Stimulated activated CD4-positive, alpha-beta T cell treated with anti-CD3 and anti-CD28 coated beads, Interleukin-1b, Interleukin-23, amount 100 ng/mL, for 24 hours (primary cell): Measurements from ENCODE around the gene APOBEC3G.
"Not testable (repeated sequence)": the region's sequence is repeated elsewhere in the genome, so short reads cannot be mapped to it uniquely, and the experiment has no call there.

Experiments
- DNase-seq, 4 experiments: peaks; one replicate each; pipeline ENCODE4 v3.0.0-alpha.2; 2020; ENCODE audit warnings: low read depth in 4 of 4, low spot score in 1 of 4

The APOBEC3G gene

DNA sequence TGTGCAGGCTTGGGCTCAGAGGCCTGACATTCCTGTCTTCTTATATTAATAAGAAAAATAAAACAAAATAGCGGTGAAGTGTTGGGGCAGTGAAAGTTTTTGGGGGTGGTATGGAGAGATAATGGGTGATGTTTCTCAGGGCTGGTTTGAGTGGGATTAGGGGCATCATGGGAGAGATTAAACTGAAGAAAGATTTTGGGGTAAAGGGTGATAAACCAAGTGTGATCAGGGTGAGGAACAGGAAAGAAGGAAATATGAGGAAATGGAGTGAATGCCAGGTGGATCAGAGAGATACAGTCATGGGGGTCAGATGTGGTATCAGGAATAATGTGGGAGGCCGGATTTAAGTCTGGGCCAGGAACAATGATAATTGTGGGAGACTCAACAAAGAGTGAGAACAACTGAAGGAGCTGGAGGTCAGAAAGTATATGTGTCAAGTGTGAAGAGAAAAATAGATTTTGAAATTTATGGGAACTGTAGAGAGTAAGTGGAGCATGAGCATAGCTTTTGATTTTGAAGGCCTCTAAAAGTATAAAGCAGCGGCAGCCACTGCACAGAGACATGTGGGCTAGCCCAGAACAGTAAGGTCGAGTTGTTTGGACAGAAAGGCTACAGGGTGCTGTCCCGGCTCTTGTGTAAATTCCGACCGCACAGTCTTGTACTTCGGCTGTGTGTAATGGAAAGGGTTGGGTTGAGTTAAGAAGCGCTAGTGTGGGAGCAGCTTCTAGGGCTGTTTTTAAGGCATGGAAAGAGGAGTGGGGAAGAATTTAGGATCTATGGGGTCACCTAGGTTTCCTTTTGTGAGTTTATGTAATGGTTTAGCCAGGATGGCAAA lies 10.4 kb upstream of the APOBEC3G start:
- DNase-seq = not testable (repeated sequence)

GRCh38 chr22:39068033-39068785 lies 8.9 kb upstream of the APOBEC3G start:
- DNase-seq = no peak

DNA sequence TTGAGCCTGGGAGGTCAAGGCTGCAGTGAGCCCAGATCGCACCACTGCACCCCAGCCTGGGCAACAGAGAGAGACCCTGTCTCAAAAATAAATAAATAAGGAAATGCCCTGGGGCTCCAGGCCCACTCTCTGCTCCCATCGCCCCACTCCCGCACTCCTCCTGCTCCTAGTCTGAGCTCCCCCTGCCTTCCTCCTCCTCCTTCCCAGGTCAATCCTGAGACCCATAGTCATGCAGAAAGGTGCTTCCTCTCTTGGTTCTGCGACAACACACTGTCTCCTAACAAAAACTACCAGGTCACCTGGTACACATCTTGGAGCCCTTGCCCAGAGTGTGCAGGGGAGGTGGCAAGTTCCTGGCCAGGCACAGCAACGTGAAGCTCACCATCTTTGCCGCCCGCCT lies 6.9 kb upstream of the APOBEC3G start:
- DNase-seq = no peak

- DNase-seq = not testable (repeated sequence)
Observed at GRCh38 chr22:39072581-39072981, 4.5 kb upstream of the APOBEC3G start.

DNA sequence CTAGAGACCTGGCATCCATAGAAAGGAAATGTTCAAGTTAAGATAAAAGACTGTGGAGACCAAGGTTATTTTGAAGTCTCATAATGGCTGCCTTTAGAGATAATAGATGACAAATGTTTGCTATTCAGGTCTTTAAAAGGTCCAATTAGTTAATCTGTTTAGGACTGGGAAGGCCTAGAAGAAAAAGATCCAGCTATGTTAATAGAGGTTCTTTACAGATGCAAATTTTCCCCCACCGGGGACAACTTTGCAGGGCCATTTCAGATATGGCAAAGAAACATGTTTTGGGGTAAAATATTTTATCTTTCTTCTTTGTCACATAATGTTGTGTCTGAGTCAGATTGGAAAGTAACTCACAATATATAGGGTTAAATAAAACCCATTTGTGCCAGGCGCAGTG lies 3.1 kb upstream of the APOBEC3G start:
- no peak for DNase-seq

GRCh38 chr22:39076155-39077025 lies 685 bp upstream of the APOBEC3G start:
- not testable (repeated sequence) for DNase-seq

- not testable (repeated sequence) for DNase-seq
Observed at GRCh38 chr22:39077912-39078311, 837 bp downstream of the APOBEC3G start.

DNA sequence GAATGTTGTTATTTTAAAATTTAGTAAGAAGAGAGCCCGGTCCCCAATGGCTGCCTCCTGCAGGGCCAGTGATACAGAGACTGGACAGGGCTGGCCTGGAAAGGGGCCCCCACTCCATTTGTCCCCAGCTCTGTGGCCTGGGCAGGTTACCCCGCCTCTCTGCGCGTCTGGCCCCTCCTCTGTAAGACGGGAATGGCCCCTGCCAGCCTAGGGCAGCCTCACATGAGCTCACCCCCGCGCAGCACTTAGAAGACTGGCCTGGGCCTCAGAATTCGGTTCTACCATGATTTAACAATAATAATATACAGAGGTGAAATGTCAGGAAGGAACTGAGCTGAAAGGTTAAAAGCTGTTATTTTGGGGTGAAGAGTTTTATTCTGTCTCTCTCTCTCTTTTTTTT lies 1.3 kb downstream of the APOBEC3G start:
- DNase-seq = no peak

- not testable (repeated sequence) for DNase-seq
Observed at GRCh38 chr22:39079054-39079637, 2.1 kb downstream of the APOBEC3G start.

GRCh38 chr22:39080052-39080762 lies 3.1 kb downstream of the APOBEC3G start:
- DNase-seq = no peak

- no peak for DNase-seq
Observed at GRCh38 chr22:39081016-39081415, 3.9 kb downstream of the APOBEC3G start.

DNA sequence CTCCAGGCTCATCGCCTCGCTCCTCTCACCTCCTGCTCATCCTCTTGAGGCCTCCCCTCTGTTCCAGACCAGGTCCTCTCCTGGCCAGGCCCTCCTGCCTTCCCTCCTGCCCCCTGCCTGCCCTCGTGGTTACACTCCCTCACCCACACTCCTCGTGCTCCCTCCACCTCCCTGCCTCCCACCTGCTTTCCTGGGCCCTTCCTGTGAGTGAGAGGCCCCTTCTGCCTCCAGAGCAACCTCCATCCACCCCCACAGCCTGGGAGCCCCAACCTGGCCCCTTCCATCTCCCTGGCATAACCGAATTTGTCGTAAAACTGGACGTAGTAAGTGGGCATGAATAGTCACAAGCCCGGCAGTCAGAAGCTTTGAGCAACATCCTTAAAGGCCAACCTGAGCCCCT lies 4.5 kb downstream of the APOBEC3G start:
- DNase-seq = no peak

GRCh38 chr22:39083212-39084165 lies 6.4 kb downstream of the APOBEC3G start:
- no peak for DNase-seq

DNA sequence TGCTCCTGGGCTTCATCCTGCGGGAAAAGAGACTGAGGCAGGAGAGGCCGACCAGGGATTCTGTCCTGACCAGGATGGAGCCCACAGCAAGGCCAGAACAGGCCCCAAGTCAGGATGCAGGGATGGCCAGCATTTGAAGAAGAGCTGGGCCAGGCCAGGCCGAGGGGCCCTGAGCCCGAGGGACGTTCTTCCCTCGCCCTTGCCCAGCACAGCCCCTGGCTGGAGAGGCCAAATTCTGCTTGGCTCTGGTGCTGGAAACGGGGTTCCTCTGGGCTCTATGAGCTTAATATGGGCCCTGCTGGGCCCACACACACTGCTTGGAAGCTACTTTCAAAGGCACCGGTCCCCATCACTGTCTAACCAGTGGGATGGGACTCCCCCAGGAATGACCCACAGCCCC lies 7.6 kb downstream of the APOBEC3G start:
- DNase-seq = no peak

- DNase-seq = no peak
Observed at GRCh38 chr22:39087098-39087497, 10.0 kb downstream of the APOBEC3G start.

GRCh38 chr22:39087881-39088684 lies 11.0 kb downstream of the APOBEC3G start:
- no peak for DNase-seq

DNA sequence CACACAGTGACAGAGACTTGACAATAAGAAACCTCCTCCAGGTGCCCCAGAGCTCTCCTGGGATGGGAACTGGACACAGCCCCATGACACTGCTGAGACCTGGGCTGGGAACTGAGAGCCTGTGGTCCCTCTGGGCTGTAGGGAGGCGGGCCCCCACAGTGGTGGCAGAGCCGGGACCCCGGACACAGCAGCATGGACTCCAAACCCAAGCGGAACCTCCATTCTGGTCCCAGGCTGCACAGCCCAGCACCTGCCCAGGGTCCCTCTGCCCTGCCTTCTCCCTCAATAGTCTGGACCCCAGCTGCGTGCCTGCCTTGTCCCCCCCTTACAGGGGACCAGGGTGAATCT lies 11.6 kb downstream of the APOBEC3G start:
- DNase-seq = no peak

DNA sequence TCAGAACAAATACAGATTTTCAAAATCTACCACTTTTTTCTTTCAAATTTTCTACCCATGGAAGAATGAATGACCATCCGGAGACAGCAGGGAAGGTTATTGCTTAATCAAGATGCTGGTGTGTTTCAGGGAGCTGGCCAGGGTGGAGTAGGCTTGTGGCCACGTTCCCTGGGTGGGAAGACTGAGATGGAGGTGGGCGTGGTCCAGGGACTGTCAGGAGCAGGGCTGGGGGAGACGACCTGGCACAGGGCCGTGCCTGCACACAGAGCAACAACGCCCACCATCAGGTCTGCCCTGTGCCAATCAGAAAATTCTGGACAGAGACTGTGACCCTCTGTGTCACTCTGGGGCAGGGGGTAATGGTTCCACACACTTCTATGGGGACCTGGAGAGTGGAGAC lies 12.9 kb downstream of the APOBEC3G start:
- DNase-seq = no peak
